HAP-1 (cell line): ENCODE measurements around the gene SNAPC1.
A peak's percentile ranks its signal among the peaks of the same experiment; 100 is the strongest.

ENCODE experiments used
- DNase-seq, 2 experiments: peaks; one replicate each; pipeline ENCODE4 v3.0.0-alpha.2; 2016 to 2020; ENCODE audit warnings: low spot score in 2 of 2
- H3K27me3 ChIP-seq: fragments of 250-450 bp; sonication (Bioruptor Pico); 2 replicates; pipeline ENCODE4 v1.5.1; 2020; ENCODE audit warnings: low read depth, mild to moderate bottlenecking, moderate library complexity
- H3K36me3 ChIP-seq: fragments of 250-450 bp; sonication (Bioruptor Pico); replicated peaks from 2 replicates; pipeline ENCODE4 v1.5.1; 2020; ENCODE audit warnings: mild to moderate bottlenecking
- H3K4me1 ChIP-seq: fragments of 250-450 bp; sonication (Bioruptor Pico); 2 replicates; pipeline ENCODE4 v1.5.1; 2020; ENCODE audit warnings: mild to moderate bottlenecking
- H3K4me3 ChIP-seq: fragments of 250-450 bp; sonication (Bioruptor Pico); 2 replicates; pipeline ENCODE4 v1.5.1; 2020; ENCODE audit warnings: mild to moderate bottlenecking, moderate library complexity
- H3K9me3 ChIP-seq: fragments of 250-450 bp; sonication (Bioruptor Pico); 2 replicates; pipeline ENCODE4 v1.5.1; 2020; ENCODE audit warnings: mild to moderate bottlenecking, moderate library complexity
- in situ Hi-C: fragments of 300-500 bp; cut with MboI; formaldehyde crosslinking; loops from 3 replicates; pipeline ENCODE4 v1.14.3; 2020; ENCODE audit warnings: low sequenced_read_pairs, inconsistent platforms, mixed read lengths

The SNAPC1 gene

DNA sequence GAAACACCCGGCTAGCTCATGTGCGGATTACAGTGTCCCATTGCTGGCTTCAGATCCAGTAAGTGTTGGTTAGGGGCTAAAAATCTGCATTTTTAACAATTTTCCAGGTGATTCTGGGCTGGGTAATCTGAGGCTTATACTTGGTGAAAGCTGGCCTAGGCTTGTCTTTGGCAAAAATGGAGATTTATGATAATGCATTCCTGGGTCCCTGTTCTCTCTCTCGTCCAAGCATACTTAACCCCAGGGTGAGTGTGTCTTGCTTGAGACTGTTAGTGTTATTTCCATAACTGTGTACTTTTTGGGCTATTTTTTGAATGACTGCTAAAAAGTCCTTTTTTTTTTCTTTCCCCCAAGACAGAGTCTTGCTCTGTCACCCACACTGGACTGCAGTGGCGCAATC is 43.2 kb downstream of the SNAPC1 start:
- Histone ChIP-seq H3K9me3 (no peaks in the 10 kb centered on the region), H3K4me1 (no peaks in the 10 kb centered on the region), H3K27me3 (no peaks in the 10 kb centered on the region), H3K36me3 (no peaks in the 10 kb centered on the region), H3K4me3 (no peak overlapping the region)
- no peak for DNase-seq
- in situ Hi-C loops, result no loop called here

DNA sequence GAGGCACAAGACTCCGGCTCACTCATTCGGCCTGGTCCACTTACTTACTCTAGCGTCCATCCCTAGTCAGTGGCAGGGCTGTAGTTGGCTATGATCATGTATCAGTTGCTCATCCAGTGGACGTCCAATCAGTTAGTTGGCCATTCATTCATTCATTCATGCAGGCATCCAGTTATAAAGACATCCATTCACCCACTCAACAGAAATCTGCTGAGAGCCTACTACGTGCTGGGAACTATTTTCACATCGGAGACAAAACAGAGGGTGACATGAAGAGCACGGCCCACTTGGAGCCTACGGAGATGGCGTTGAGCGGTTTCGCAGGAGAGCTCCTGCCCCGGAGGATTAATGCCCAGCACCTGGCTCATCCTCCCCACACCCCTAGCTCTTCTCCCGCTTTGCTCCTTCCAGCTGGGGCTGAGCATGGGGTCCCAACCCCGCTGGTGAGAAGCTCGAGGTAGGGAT is 49.7 kb downstream of the SNAPC1 start:
- Histone ChIP-seq H3K4me1 (no peaks in the 10 kb centered on the region), H3K36me3 (no peaks in the 10 kb centered on the region), H3K27me3 (peaks cover 37% of the 10 kb centered on the region), H3K9me3 (no peaks in the 10 kb centered on the region), H3K4me3 (no peak overlapping the region)
- no peak for DNase-seq
- in situ Hi-C loops, result no loop called here

DNA sequence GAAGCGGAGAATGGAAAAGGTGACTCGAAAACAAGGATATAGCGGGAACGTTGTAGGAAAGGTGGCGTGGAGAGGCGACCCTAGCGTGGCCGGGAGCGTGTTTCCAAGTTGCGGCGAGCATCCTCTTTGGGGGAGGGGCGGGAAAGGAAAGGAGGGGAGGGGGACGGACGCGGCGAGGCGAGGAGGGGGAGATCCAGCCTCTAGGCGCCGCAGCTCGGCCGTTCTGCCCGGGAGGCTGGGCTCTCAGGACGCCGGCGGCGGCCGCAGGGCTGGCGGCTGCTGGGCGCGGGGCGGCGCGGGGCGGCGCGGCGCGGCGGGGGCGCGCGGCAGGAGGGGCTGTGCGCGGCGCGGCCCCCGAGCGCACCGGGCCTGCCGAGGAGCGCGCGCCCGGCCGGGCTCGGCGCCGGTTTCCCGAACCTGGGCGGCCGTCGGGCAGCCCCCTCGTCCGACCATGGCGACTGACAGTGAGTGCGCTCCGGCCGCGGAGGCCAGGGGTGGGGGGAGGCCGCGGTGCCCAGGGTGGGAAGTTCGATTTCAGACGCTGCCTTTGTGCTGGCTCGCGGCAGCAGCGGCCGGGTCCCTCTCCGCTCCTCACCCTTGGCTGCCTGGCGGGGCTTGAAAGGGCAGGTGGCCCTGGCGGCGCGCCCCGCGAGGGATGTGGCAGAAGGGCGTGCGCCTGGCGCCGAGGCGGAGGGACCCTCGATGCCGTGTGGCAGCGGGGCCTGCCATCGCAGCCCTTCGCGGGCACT is 50.3 kb downstream of the SNAPC1 start, which contains the start of gene SYT16:
Gene SYT16 (plus strand): TSS at position 357 of the 749 bp plus-strand sequence.
- Histone ChIP-seq H3K27me3 (peaks cover 39% of the 10 kb centered on the region), H3K4me3 (peak within 1 kb of the TSS; percentile 13; the same call in 1 of the 2 replicates), H3K36me3 (no peaks in the 10 kb centered on the region), H3K4me1 (no peaks in the 10 kb centered on the region), H3K9me3 (no peaks in the 10 kb centered on the region)
- in situ Hi-C loops, result no loop called here
- DNase-seq, result peak in 1 of 2 experiments; percentile 11

DNA sequence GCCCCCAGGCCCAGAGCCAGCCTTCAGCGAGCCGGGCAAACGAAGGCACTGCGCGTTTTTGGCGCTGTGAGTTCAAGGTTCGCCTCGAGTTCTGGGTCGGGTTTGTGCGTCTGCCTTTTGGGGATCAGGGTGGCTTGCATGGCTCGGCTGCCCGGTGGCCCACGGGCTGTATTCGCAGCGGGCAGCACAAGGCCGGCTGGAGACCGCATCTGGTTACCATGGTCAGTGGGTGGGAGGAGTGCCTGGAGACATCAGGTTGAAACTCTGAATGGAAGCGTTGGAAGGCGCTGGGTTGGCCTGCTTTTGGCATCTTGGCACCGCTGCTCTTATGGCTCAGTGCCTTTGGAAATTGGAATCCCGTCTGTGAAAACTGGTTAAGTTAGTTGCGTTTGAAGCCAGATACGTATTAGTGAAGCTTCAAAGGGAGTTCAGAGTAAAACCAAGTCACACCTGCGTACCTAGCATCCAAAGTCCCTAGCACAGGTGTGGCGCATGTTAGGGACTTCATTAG is 50.9 kb downstream of the SNAPC1 start:
- Histone ChIP-seq H3K4me3 (no peak overlapping the region), H3K27me3 (peaks cover 40% of the 10 kb centered on the region), H3K36me3 (no peaks in the 10 kb centered on the region), H3K9me3 (no peaks in the 10 kb centered on the region), H3K4me1 (no peaks in the 10 kb centered on the region)
- no peak for DNase-seq
- in situ Hi-C loops, result no loop called here

DNA sequence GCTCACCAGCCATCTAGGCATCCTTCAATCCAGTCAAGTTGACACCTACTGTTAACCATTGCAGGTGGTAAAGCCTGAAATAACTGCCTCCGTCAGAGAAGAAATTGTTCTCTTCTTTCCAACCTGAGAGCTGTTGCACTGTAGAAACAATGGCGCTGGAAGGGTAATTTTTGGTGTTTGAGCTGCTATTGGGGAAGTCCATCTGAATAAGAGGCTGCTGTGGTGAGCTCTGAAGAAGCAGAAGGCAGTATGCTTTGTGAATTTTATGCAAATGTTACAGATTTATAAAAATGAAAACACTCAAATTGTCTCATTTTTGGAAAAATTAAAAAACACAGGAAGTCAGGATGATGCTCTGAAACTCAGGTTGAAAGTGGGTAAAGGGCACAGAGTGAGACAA is 60.2 kb downstream of the SNAPC1 start:
- in situ Hi-C loops, result no loop called here
- H3K4me1 ChIP-seq, result no peaks in the 10 kb centered on the region
- DNase-seq, result no peak
- H3K36me3 ChIP-seq, result no peaks in the 10 kb centered on the region
- no peak overlapping the region for H3K4me3 ChIP-seq
- no peaks in the 10 kb centered on the region for H3K9me3 ChIP-seq
- H3K27me3 ChIP-seq, result peaks cover 5% of the 10 kb centered on the region

DNA sequence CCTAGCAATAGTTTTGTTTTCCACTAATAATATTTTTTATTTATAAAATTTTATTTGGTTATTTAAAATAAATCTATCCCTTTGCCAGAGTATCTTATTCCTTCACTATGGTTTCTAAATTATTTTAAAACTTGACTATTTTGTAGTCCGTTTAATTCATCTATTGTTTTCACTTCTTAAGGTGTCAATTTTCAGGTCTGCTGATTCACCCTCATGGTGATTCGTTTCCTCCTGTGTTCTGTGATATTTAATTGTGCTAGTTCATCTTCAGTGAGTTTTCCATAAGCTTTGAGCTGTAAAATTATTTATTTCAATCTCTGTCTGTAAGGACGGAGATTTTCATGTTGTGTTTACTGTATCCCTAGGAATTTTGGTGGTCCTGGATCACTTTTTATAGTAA is 70.6 kb downstream of the SNAPC1 start:
- H3K9me3 ChIP-seq, result no peaks in the 10 kb centered on the region
- in situ Hi-C loops, result no loop called here
- H3K4me3 ChIP-seq, result no peak overlapping the region
- no peak for DNase-seq
- H3K4me1 ChIP-seq, result no peaks in the 10 kb centered on the region
- H3K36me3 ChIP-seq, result no peaks in the 10 kb centered on the region
- peaks cover 6% of the 10 kb centered on the region; the same call in 1 of the 2 replicates for H3K27me3 ChIP-seq

DNA sequence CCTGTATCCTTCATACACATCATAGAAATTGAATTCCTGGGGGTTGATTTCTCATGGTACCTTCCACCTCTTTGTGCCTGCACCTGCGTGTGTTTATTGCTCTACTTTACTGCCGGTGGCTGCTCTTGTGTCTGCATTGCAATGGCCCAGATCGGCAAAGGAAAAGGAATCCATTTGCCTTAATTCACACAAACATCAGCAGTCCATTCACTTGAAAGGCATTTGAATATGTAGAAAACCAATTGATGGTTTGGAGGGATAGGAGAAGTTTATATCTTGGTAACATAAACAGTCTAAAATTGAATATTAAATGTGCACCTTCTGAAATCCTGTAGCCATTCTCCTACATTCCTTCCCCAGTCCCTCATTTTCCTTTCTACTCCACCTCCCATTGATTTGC is 74.0 kb downstream of the SNAPC1 start:
- Histone ChIP-seq H3K27me3 (peaks cover 14% of the 10 kb centered on the region; the same call in 1 of the 2 replicates), H3K36me3 (no peaks in the 10 kb centered on the region), H3K4me3 (no peak overlapping the region), H3K4me1 (no peaks in the 10 kb centered on the region), H3K9me3 (no peaks in the 10 kb centered on the region)
- in situ Hi-C loops, result loop anchor here (5.0 kb wide), 1 partner anchor 379 kb away; no protein-coding TSS in a partner anchor
- no peak for DNase-seq

DNA sequence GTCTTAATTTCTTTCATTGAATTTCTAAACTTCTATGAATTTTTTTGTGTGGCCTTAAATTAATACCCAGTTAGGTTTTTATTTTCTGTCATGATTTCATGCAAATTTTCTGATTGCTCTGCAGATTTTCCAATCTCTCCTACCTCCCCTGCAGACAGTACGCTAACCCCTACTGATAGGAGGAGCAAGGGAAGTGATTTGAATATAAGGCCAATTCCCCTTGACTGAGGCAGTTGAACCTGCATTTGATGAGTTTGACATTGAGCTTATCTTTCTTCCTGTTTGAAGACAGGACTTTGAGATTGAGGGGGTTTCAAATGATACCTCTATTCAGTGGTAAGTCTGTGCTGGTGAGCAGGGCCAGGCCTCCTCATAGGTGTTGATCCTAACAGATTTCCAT is 74.6 kb downstream of the SNAPC1 start:
- H3K4me3 ChIP-seq, result no peak overlapping the region
- H3K9me3 ChIP-seq, result no peaks in the 10 kb centered on the region
- in situ Hi-C loops, result loop anchor here (5.0 kb wide), 1 partner anchor 380 kb away; no protein-coding TSS in a partner anchor

DNA sequence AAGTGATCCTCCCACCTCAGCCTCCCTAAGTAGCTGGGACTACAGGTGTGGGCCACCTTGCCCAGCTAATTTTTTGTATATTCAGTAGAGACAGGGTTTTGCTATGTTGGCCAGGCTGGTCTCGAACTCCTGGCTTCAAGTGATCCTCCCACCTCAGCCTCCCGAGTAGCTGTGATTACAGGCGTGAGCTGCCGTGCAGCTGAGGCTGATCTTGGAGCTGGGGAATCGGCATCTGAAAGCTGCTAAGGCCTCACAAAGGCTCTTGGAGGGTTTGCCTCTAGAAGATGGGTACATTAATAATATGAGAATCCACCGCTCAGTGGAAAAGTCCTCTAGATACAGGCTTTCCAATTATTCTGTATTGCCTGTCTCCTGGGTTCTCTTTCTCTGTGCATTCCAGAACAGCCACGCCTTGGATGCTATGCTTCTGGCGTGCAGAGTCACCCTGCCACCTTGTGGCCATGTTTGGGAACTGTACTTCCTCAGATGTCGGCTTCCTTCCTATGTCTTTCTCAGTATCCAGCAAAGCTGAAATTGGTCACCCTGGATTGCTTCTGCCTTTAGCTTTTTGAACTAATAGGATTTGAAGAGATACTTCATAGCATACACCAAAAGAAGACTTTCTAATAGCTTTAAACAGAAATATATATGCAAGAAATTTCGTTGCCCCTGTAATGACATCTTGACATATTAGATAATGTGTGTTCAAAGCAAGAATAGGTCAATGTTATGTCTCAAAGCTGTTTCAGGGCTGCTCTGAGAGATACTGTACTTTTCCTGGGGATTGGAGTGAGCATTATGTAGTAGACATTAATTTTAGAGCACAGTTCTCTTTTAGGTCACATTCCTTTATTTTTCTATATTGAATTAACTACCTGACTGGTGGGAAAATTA is 75.4 kb downstream of the SNAPC1 start:
- peak; percentile 63 to 83 for DNase-seq
- Histone ChIP-seq H3K4me3 (no peak overlapping the region), H3K9me3 (no peaks in the 10 kb centered on the region), H3K36me3 (no peaks in the 10 kb centered on the region), H3K27me3 (peaks cover 14% of the 10 kb centered on the region; the same call in 1 of the 2 replicates), H3K4me1 (no peaks in the 10 kb centered on the region)
- in situ Hi-C loops, result loop anchor here (5.0 kb wide), 1 partner anchor 380 kb away; no protein-coding TSS in a partner anchor

More for the DNA sequence above, 74.6 kb downstream of the SNAPC1 start:
- Histone ChIP-seq H3K36me3 (no peaks in the 10 kb centered on the region), H3K27me3 (peaks cover 14% of the 10 kb centered on the region; the same call in 1 of the 2 replicates), H3K4me1 (no peaks in the 10 kb centered on the region)
- DNase-seq, result no peak

DNA sequence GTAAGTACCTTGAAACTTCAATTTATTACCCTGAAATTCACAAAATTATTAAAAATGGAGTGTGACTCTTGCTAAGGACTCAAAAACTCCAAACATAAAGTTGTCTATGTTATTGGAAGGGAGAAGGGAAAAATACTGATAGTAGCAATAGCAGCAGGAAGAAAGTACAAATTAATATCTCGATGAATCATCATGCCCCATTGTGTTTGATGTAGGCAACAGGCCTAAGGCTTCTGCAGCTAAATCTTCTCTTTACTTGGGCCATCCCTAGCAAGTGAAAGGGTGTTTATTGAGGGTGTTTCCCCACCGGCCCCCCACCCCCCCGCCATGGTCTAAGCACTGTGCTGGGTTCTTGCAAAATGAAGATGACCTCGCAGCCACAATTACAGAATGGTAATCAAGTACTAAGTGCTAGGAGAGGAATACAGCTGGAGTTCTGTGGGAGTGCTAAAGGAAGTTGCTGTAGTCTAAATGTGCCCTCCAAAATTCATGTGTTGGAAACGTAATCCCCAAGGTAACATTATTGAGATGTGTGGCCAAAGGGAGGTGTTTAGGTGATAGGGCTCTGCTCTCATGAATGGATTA is 76.5 kb downstream of the SNAPC1 start:
- Histone ChIP-seq H3K9me3 (no peaks in the 10 kb centered on the region), H3K36me3 (no peaks in the 10 kb centered on the region), H3K27me3 (peaks cover 14% of the 10 kb centered on the region; the same call in 1 of the 2 replicates), H3K4me3 (no peak overlapping the region), H3K4me1 (no peaks in the 10 kb centered on the region)
- no peak for DNase-seq
- in situ Hi-C loops, result loop anchor here (5.0 kb wide), 1 partner anchor 381 kb away; no protein-coding TSS in a partner anchor

DNA sequence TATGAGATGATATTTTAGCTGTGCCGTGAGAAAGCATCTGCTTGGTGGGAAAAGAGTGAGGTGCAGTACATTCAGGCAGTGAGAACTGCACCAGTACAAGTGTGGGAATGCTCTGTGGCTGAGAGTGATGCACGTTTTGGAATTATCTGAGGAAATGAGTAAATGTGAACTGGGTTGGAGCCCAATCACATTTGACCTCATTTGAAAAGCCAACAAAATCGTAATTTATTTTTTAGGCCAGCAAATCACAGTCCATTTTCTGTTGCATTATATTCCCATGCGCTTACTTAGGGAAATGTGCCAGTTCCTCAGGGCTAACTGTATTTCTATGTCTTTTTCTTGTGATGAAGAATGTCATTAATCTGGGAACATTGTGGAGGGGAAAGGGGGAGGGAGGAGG is 77.3 kb downstream of the SNAPC1 start:
- no peak for DNase-seq
- Histone ChIP-seq H3K9me3 (no peaks in the 10 kb centered on the region), H3K4me3 (no peak overlapping the region), H3K4me1 (no peaks in the 10 kb centered on the region), H3K27me3 (peaks cover 14% of the 10 kb centered on the region; the same call in 1 of the 2 replicates), H3K36me3 (no peaks in the 10 kb centered on the region)
- in situ Hi-C loops, result loop anchor here (5.0 kb wide), 1 partner anchor 382 kb away; no protein-coding TSS in a partner anchor

DNA sequence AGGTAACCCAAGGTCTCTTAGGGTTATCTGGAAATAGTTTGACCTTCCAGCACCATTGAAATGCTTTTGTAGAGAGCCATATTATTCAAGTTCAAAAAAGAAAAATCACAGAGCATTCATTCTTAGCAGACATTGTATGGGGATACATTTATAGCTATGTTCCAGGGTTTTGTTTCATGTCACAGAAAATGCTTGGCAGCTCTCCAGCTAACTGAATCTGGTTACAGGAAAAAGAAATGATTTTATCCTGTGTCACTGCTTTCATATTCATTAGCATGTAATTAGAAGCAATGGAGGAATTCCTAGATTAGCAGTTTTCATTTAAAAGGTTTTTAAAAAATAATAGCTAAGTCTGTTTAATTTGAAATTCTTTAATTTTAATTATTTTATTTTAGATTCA is 78.9 kb downstream of the SNAPC1 start:
- peaks cover 13% of the 10 kb centered on the region; the same call in 1 of the 2 replicates for H3K27me3 ChIP-seq
- H3K36me3 ChIP-seq, result no peaks in the 10 kb centered on the region
- no peaks in the 10 kb centered on the region for H3K4me1 ChIP-seq
- H3K4me3 ChIP-seq, result no peak overlapping the region
- DNase-seq, result peak in 1 of 2 experiments; percentile 11
- H3K9me3 ChIP-seq, result no peaks in the 10 kb centered on the region
- in situ Hi-C loops, result no loop called here
